Stimulated activated CD4-positive, alpha-beta T cell treated with anti-CD3 and anti-CD28 coated beads, Interleukin-4, amount 100 ng/mL, for 24 hours (primary cell): ENCODE data around the gene FHIP1A.
"Not testable (repeated sequence)": the region's sequence is repeated elsewhere in the genome, so short reads cannot be mapped to it uniquely, and the experiment has no call there.

ENCODE experiments used
- DNase-seq: peaks from one replicate; pipeline ENCODE4 v3.0.0-alpha.2; 2020

Gene FHIP1A

DNA sequence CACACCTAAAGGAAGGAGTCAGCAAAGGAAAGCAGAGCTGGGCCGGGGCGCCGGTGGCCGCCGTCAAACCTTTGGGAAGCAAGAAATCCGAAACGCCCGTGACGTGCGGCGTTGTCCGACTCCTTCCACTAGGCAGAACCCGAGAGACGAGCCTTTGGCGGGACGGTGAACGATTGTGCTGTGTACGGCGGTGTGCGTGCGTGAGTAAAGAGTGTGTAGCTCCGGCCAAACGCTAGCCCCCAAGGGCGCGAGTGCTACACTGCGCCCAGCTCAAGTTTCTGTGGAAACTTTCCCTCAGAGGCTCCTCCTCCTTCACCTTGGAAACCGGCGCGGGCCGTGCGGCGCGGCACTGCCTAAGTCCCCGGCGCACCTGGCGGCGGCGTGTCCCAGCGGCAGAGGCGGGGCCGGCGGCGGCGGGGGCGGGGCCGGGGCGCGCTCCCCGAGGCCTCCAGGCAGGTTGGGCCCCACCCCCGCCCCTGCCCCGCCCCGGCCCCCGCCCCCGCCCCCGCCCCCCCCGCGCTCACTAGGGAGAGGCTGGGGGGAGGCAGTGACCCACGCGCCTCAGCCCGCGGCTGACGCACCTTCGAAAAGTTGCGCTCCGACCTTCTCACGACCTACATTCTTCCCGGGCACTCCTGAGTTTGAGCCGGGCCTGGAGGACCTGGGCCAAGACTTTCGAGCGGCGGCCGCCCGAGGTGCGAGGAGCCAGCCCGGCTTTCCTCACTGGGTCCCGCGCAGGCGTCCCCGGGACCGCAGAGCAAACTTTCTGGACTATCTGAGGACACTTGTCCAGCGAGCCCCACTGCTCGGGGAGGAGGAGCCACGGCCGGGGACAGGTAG, at the start of gene FHIP1A:
TSS of gene FHIP1A (plus strand) at position 547 of the 840 bp plus-strand sequence. CDS start 157,084 bp downstream, outside the sequence.
- peak; percentile 75 for DNase-seq

DNA sequence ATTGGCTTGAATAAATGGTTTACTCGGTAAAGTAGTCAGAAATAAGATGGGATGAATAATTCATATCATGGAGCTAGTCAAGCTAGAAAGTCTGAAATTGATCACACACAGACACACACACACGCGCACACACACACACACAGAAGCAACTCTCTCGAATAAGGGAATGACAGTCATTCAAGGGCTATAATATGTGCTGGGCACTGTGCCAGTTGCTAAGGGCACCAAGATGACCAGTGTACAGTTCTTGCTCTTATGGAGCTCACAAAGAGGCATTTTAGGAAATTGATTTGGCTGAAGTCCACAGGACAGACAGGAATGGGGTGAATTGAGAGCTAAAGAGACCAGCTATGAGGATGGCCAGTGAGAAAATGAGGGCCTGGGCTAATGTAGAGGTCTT, 49.4 kb upstream of the FHIP1A start:
- DNase-seq, result no peak

DNA sequence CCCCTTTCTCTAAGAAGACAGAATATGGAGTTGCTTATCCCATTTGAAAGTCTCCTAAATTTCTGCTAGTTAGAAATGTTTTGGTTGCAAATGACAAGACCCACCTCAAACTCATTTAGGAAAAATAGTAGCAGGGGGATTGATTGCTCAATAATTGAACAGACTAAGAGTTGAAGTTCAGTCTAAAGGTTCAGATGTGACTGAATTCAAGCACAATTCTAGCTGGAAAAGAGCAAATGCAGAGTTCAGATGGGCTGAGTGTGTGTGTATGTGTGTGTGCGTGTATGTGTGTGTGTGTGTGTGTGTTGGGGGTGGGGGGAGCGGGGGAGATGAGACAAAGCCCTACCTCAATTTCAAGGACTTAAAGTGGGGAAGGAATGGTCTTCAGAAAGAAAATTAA, 47.9 kb upstream of the FHIP1A start:
- DNase-seq, result no peak

DNA sequence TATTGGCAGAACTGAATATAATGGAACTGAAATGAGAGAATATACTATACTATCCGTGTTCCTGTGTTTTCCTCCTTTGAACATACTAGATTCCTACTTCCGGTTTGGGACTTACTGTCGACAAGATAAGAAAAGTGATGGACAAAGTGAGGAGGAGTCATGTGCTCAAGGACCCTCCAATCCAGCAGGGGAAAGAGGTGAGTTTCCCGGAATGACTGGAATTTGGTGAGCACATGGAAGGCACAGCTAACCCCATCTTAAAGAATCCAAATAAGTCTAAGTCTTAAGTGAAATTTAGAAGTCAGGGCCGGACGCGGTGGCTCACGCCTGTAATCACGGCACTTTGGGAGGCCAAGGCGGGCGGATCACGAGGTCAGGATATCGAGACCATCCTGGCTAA, 47.0 kb upstream of the FHIP1A start:
- DNase-seq, result no peak

DNA sequence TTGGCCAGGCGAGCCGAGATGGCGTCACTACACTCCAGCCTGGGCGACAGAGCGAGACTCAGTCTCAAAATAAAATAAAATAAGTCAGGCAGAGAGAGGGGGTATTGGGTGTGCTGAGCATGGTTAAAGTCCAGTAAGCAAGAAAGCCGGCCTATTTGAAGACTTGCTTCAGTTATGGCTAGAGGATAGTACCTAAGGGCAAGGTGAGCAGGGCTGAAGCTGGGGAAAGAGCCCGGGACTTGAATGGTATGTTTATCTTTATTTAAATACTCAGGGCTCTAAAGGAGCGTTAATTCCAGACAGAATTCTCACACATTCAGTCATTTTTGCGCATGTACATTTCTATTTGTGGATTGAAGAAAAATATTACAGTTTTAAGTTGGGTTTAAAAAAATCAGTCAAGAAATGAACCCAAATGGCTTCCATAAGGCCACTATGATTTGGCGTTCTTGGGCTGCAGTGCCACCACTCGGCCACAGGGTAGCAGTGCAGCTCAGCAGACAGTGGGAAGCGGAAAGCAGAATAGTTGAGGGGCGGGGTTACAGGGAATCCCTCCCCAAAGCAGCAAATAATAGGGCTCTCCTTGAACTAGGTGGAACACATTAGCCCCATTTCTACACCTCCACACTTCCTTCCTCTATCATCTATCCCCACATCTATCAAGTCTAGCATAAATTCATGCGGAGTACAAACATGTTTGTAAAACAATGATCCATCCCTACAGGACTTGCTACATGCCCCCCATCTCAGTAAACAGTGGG, 46.4 kb upstream of the FHIP1A start:
- peak; percentile 83 for DNase-seq

DNA sequence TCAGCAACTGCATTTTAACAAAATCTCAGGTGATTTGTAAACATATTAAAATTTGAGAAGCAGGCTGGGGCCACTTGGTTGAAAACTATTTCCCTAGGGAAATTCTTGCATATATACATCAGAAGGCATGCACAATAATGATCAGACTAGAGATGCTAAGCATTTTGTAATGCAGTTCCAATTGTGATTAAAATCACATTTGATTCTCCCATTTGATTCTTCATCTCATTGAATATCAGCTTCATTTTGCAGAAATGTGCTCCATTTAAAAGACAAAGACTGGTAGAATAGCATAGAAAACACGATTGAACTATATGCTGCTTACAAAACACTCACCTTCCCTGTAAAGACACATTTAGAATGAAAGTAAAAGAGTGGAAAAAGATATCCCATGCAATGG, 32.4 kb upstream of the FHIP1A start:
- DNase-seq, result no peak

DNA sequence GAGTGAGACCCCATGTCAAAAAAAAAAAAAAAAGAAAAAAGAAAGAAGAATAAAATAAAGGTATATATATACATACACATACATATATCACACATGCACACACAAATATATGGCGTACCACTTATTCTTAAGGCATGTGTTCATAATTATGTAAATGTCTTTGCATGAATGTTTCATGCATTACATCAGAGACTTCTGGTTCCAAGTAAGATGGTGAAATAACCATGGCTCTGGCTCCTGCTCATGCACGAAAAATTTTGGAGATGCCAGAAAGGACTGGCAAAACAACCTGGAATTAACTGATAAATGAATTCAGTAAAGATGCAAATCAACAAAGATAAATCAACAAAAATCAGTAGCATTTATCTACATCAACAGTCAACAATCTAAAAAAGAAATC, 19.7 kb upstream of the FHIP1A start:
- no peak for DNase-seq

DNA sequence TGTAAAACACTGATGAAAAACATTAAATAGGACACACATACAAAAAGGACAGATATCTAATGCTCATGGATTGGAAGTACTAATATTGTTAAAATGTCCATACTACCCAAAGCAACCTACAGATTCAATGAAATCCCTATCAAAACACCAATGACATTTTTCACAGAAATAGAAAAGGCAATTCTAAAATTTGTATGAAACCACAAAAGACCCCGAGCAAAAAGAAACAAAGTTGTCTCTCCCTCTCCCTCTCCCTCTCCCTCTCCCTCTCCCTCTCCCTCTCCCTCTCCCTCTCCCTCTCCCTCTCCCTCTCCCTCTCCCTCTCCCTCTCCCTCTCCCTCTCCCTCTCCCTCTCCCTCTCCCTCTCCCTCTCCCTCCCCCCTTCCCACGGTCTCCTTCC, 19.2 kb upstream of the FHIP1A start:
- DNase-seq, result not testable (repeated sequence)

DNA sequence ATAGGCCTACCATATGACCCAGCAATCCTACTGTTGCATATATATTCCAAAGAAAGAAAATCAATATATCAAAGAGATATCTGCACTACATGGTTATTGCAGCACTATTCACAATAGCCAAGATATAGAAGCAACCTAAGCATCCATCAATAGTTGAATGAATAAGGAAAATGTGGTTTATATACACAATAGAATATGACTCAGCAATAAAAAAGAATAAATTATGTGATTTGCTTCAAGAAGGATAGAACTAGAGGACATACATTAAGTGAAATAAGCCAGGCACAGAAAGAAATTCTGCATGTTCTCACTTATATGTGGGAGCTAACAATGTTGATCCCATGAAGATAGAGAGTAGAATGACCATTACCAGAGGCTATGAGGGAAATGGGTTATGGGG, 13.1 kb upstream of the FHIP1A start:
- no peak for DNase-seq

DNA sequence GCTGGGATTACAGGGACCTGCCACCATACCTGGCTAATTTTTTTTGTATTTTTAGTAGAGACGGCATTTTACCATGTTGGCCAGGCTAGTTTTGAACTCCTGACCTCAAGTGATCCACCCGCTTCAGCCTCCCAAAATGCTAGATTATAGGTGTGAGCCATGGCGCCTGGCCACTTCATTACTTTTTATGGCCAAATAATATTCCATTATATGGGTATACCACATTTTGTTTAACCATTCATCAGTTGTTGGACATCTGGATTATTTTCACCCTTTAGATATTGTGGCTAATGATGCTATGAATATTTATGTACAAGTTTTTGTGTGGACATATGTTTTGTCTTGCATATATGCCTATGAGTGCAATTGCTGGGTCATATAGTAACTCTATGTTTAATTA, 8.6 kb upstream of the FHIP1A start:
- DNase-seq, result no peak

DNA sequence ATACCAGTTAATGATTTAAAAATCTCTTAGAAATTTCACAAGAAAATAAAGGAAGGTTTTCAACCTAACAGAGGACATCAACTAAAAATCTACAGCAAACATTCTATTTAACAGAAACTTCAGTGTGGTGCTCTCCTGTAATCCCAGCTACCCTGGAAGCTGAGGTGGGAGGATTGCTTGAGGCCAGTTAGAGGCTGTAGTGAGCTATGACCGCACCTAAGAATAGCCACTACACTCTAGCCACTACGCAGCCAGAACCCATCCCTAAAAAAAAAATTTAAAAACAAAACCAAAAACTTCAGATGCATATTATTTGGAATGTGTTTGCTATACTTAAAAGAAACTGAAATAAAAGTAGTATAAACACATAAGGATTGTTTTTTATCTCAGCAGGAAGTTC, 7.2 kb upstream of the FHIP1A start:
- no peak for DNase-seq

DNA sequence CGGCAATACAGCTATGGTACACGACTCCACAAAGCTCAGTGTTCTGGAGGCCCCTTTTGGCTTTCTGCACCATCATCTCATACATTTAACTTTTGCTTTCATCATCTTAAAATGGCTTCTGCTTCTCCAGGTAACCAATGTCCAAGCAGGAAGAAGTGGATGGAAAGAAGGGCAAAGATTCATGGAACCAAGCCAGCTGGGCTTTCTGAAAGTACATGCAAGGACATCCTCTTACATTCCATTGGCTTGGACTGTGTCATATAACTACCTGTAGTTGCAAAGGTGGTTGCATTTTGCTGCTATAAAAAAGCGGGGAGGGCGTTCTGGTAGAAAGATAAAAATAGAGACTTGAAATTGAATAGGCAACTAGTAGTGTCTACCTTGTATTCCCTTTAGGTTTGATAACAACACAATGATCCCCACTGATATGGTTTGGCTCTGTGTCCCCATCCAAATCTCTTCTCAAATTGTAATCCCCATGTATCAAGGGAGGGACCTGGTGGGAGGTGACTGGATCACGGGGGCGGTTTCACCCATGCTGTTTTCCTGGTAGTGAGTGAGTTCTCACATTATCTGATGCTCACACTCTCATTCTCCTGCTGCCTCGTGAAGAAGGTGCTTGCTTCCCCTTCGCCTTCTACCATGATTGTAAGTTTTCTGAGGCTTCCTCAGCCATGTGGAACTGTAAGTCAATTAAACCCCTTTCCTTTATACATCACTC, 6.7 kb upstream of the FHIP1A start:
- DNase-seq, result no peak

DNA sequence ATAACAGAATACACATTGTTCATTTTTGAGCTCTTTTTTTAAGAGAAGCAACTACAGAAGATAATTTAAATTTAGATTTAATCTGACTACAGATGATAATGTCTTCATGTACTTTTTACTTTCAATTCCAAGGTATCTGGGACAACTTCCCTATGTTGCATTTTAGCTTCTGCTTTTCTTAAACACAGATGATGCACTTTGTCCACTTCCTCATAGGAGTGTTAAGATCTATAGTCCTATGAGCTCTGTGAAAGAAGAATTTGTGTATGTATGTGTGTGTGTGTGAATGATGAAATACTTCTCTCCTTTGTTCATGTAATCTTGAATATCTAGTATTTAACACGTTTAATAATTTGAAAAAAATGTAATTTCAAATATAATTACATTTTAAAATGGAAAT, 5.3 kb upstream of the FHIP1A start:
- no peak for DNase-seq

DNA sequence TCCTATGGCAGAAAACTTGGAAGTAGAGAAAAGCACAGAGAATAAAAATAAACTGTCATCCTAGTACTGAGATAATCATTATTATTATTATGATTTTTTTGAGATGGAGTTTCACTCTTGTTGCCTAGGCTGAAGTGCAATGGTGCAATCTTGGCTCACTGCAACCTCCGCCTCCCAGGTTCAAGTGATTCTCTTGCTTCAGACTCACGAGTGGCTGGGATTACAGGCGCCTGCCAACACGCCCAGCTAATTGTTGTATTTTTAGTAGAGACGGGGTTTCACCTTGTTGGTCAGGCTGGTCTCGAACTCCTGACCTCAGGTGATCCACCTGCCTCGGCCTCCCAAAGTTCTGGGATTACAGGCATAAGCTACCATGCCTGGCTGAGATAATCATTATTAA, 4.2 kb upstream of the FHIP1A start:
- DNase-seq, result not testable (repeated sequence)

DNA sequence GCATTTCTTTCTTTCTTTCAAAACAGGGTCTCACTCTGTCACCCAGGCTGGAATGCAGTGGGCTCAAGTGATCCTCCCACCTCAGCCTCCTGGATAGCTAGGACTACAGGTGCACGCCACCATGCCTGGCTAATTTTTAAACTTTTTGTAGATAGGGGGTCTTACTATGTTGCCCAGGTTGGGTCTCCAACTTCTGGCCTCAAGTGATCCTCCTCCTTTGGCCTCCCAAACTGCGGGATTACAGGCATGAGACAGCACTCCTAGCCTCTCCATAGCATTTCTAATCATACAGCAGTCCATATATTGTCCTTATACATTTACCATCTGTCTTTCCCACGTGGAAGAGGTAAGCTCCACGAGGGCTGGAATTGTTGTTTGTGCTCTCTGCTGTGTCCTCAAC, 2.0 kb upstream of the FHIP1A start:
- DNase-seq, result no peak

DNA sequence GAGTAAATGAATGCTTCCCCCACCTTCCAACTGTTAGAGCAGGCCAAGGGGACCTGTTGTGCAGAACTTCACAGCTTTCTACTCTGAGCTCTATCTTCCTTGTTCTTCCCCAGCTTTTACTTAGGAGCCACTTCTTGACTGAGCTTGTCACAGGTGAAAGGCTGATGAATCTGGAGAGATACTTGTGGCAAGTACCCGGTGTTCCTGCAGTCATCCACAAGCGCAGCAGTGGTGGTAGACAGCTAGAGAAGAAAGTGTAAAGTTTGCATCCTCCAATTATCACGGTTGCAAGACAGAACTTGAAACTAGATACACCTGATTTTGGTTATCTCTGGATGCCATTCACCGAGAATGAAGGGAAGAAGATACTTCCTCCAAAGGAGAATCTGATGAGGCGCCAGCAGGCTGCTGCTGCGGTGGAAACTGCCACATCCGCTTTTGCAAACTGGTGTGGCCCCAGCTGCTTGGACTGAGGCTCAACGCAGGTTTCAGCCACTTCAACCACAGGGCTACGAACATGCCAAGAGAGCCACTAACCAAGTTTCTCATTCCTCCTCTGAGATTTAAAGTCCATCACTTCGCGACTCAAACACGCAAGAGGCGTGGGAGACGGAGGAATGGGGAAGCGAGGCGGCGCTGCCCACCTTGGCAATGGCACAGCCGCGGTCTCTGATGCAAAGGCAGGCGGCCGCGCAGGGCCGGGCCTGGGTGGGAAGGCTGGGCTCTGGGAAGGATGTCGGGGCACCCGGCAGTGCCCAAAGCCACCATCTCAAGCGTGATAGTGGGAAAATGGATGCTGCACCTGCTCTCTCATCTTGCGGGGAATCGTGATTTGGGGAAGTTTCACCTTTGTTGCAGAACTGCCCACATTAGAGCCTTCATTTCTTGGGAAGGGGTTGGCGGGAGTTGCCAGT, 1.3 kb upstream of the FHIP1A start:
- peak; percentile 23 for DNase-seq

DNA sequence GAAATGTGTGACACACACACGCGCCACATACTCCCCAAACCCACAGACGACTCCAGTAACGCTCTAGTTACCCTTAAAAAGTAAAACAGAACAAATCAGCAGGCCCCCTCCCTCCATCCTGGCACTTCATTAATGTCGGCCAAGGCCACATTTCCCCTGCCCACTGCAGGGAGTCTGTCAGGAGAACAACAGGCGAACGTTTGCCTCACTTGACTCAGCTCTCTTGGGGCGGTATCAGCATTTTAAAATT, 671 bp upstream of the FHIP1A start:
- DNase-seq, result no peak

DNA sequence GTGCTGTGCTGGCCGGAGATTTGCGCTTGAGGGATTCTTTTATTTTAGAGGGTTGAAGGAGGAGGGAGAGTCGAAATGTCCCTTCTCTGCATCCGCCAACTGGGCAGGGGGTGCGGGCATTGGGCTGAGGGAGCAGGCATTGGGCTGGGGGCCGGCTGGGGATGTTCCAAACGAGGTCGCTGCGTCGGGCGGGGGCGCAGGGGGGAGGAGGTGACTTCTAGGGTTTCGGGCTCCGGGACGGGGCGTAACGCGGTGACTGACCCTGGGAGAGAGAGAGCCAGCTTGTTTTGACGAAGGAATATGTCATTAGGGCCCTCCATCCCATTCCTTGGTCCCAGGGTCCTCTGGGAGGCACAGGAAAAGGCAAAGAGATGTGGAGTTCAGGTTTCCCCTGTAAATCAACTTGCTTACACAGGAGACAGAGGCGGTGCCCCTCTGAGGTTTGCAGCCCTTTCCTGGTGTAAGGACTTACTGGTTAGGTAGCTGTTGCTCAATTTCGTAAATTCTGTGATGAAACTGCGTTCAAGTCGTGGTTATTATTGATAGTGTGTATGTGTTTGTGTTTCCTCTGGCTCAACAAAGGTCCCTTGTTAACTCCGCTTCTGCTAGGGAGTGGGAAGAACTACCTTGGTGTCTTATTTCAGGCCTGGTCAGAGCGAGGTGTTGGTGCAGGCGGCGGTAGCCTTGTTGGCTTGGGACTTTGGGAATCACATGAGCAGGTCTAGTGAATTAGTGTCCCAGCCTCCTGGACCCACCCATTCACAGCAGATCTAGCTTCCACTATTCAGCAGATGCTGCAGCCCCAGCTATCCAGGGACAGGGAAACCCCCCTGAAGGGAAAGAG, 716 bp downstream of the FHIP1A start:
- no peak for DNase-seq

DNA sequence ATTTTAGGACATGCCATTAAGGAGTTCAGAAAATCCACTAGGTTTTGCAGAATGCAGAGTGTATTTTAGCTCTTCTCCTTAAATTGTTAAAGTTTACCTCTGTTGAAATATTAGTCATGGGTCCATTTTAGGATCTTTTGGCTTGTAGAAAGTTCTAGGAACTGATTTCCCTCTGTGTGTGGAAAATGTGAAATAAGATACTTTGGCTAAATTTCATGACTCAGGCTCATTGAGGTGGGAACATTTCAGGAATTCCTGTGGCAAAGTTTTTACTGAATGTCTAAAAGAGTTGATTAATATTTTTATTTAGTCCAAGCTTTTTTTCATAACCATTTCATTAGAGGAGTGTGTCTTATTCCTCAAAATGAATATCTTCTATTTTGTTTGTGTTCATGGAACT, 7.0 kb downstream of the FHIP1A start:
- no peak for DNase-seq

DNA sequence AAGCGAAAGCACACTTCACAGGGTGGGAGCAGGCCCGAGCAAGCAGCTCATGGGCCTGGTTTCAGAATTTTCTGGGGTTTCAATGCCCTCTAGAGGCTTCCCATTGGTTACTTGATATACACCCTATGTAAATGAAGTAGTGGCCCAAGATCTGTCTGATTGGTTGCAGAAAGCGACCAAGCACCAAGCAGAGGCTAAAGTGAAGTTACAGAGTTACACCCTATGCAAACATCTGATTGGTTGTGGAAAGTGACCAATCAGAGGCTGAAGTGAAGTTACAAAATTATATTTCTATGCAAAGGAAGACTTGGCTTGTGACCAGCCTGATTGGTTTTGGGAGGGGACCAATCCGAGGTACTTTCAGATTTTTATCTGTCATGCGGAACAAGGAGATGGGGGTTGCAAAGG, 8.2 kb downstream of the FHIP1A start:
- DNase-seq, result no peak

DNA sequence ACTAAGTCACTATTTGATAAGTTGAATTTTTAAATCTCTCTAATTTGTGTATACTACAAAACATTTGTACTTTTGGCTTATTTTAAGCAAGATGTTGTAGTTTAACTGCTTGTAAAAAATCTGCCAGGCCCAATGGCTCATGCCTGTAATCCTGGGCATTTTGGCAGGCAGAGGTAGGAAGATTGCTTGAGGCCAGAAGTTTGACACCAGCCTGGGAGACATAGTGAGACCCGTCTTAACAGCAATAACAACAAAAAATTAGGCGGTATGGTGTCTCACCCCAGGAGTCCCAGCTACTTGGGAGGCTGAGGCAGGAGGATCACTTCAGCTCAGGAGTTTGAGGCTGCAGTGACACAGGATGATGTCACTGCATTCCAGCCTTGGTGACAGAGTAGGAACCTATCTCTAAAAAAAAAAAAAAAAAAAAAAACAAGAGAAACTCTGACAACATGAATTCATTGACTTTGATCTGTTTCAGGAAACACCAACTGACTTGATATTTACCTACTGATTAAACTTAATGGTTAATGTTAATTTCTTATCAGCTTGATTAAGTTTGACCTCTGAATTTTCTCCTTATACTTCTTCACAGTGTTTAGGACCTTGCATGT, 8.9 kb downstream of the FHIP1A start:
- no peak for DNase-seq

DNA sequence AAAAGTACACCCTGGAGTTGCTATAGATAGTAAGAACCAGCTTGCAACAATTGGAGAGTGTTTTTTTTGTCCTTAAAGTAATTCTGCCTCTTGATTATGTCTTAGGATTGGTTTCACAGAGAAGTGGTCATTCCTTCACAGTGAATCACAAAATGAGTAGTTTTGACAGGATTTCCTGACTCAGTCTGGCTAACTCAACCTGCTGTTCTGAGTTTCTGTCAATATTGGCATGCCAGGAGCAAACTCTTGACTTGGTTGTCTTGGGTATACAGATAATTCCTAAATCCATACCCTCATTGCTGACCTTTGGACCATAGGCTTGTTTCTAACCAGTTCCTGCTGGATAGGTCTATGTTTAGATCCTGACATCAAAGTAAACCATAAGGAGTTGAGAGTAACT, 9.4 kb downstream of the FHIP1A start:
- no peak for DNase-seq
